ENCODE data around the gene CFL2.
"Not testable (repeated sequence)": the region's sequence is repeated elsewhere in the genome, so short reads cannot be mapped to it uniquely, and the experiment has no call there.

The CFL2 gene

GRCh38 chr14:34699873-34700621, 14.3 kb downstream of the CFL2 start (continued):
- TF ChIP-seq ZNF18 (tag by site-specific recombination; IDR thresholded peaks at IDR 0.05) (peak; percentile 45; the same call in 1 of the 2 replicates), ZEB2 (tag by site-specific recombination; IDR thresholded peaks at IDR 0.05) (peak; percentile 98), ZNF366 (tag by site-specific recombination; conservative IDR thresholded peaks at IDR 0.05) (peak; percentile 95), ZFP69B (tag by site-specific recombination; IDR thresholded peaks at IDR 0.05) (peak; percentile 56; the same call in 1 of the 2 replicates), ZFP41 (tag by site-specific recombination; IDR thresholded peaks at IDR 0.05; ENCODE audit: borderline replicate concordance) (no peak), HIC1 (tag by site-specific recombination; IDR thresholded peaks at IDR 0.05) (0 out of 2 replicates have a peak, but pooled peaks have one; percentile 30), ZNF274 (IDR thresholded peaks at IDR 0.05; ENCODE audit: low read length) (no peak), ZNF274 (tag by site-specific recombination; IDR thresholded peaks at IDR 0.05; ENCODE audit: borderline replicate concordance) (no peak), ZNF214 (tag by site-specific recombination; IDR thresholded peaks at IDR 0.05; ENCODE audit: borderline replicate concordance) (no peak), MZF1 (tag by site-specific recombination; IDR thresholded peaks at IDR 0.05; ENCODE audit: borderline replicate concordance) (0 out of 2 replicates have a peak, but pooled peaks have one; percentile 28), ZBTB10 (tag by site-specific recombination; IDR thresholded peaks at IDR 0.05) (no peak), ZNF473 (tag by site-specific recombination; IDR thresholded peaks at IDR 0.05) (no peak), ZNF658 (tag by site-specific recombination; IDR thresholded peaks at IDR 0.05) (no peak), ZNF404 (tag by site-specific recombination; IDR thresholded peaks at IDR 0.05) (no peak), ZNF37A (tag by site-specific recombination; IDR thresholded peaks at IDR 0.05) (no peak), ZNF785 (tag by site-specific recombination; IDR thresholded peaks at IDR 0.05) (no peak), ZFP37 (tag by site-specific recombination; IDR thresholded peaks at IDR 0.05) (no peak), GLIS1 (tag by site-specific recombination; IDR thresholded peaks at IDR 0.05) (no peak), EGR2 (tag by site-specific recombination; IDR thresholded peaks at IDR 0.05; ENCODE audit: low read depth) (no peak), ZNF280D (tag by site-specific recombination; IDR thresholded peaks at IDR 0.05) (no peak), KLF17 (tag by site-specific recombination; IDR thresholded peaks at IDR 0.05) (peak; percentile 94), ZNF555 (tag by site-specific recombination; conservative IDR thresholded peaks at IDR 0.05) (no peak), BCL6B (tag by site-specific recombination; IDR thresholded peaks at IDR 0.05) (no peak), SP2 (tag by site-specific recombination; IDR thresholded peaks at IDR 0.05) (no peak), ZNF623 (tag by site-specific recombination; IDR thresholded peaks at IDR 0.05) (no peak; the same call in 1 of the 2 replicates), ZNF544 (tag by site-specific recombination; IDR thresholded peaks at IDR 0.05) (no peak)

GRCh38 chr14:34694216-34694615, 20.2 kb downstream of the CFL2 start:
- H3K9me3 ChIP-seq (ENCODE audit: control insufficient read depth, insufficient read depth, low read depth, low read length); H3K4me1 ChIP-seq (ENCODE audit: control insufficient read depth, insufficient read depth, low read length); H3K36me3 ChIP-seq (ENCODE audit: control insufficient read depth in 2 of 2, insufficient read depth in 1 of 2, low read length in 2 of 2); H3K4me3 ChIP-seq (ENCODE audit: low read depth, low read length); POLR2A ChIA-PET; H3K27ac ChIP-seq (ENCODE audit: extremely low read depth, low read depth, low read length): not testable (repeated sequence)
- CTCF ChIA-PET, result interaction anchor here (0.6 kb wide), 1 partner anchor 12 kb away, joined by 7 read pairs; no protein-coding TSS in a partner anchor
